MM.1S (cell line): Measurements from ENCODE around the gene ZBTB18.

Source experiments
- DNase-seq: peaks from one replicate; pipeline ENCODE4 v3.0.0-alpha.2; 2015
- H2AFZ ChIP-seq: fragments of 300-600 bp; sonication (generic); 2 replicates; pipeline ENCODE4 v1.6.0; 2016; ENCODE audit warnings: antibody characterized with exemption, low read length
- H3F3A ChIP-seq: fragments of 300-600 bp; sonication (generic); 2 replicates; pipeline ENCODE4 v1.6.1; 2016; ENCODE audit warnings: mild to moderate bottlenecking, antibody characterized with exemption, low read length, moderate library complexity, mixed read lengths; ENCODE audit not compliant: insufficient read depth
- H3K27ac ChIP-seq: fragments of 300-600 bp; sonication (generic); 2 replicates; pipeline ENCODE4 v1.5.1; 2016; ENCODE audit warnings: mild to moderate bottlenecking, low read length
- H3K27me3 ChIP-seq: fragments of 300-600 bp; sonication (generic); replicated peaks from 2 replicates; pipeline ENCODE4 v1.6.0; 2016; ENCODE audit warnings: low read length; ENCODE audit not compliant: insufficient read depth
- H3K36me3 ChIP-seq: fragments of 300-600 bp; sonication (generic); replicated peaks from 2 replicates; pipeline ENCODE4 v1.6.1; 2016; ENCODE audit warnings: mild to moderate bottlenecking, low read length, mixed read lengths; ENCODE audit not compliant: insufficient read depth
- H3K4me1 ChIP-seq: fragments of 300-600 bp; sonication (generic); 2 replicates; pipeline ENCODE4 v1.6.1; 2016; ENCODE audit warnings: low read length, mixed read lengths
- H3K4me2 ChIP-seq: fragments of 300-600 bp; sonication (generic); 2 replicates; pipeline ENCODE4 v1.6.0; 2016; ENCODE audit warnings: low read depth, low read length
- H3K4me3 ChIP-seq: fragments of 300-600 bp; sonication (generic); 2 replicates; pipeline ENCODE4 v1.5.1; 2016; ENCODE audit warnings: low read length, mixed read lengths
- H3K79me2 ChIP-seq: fragments of 300-600 bp; sonication (generic); 2 replicates; pipeline ENCODE4 v1.6.1; 2016; ENCODE audit warnings: mixed run types, low read length, mixed read lengths
- H3K9ac ChIP-seq: fragments of 300-600 bp; sonication (generic); 2 replicates; pipeline ENCODE4 v1.6.1; 2016; ENCODE audit warnings: low read length, mixed read lengths
- H3K9me2 ChIP-seq: fragments of 300-600 bp; sonication (generic); replicated peaks from 2 replicates; pipeline ENCODE4 v1.6.1; 2016; ENCODE audit warnings: mild to moderate bottlenecking, low read length, mixed read lengths; ENCODE audit not compliant: insufficient read depth
- H3K9me3 ChIP-seq: fragments of 300-600 bp; sonication (generic); replicated peaks from 2 replicates; pipeline ENCODE4 v1.6.1; 2016; ENCODE audit warnings: mild to moderate bottlenecking, low read length, mixed read lengths; ENCODE audit not compliant: insufficient read depth
- H4K20me1 ChIP-seq: fragments of 300-600 bp; sonication (generic); 2 replicates; pipeline ENCODE4 v1.6.1; 2016; ENCODE audit warnings: mild to moderate bottlenecking, low read length, moderate library complexity, mixed read lengths; ENCODE audit not compliant: insufficient read depth
- EZH2 ChIP-seq: fragments of 300-600 bp; sonication (generic); optimal IDR thresholded peaks from 2 replicates; pipeline ENCODE3; 2017; ENCODE audit warnings: low read depth, mild to moderate bottlenecking, antibody characterized with exemption, low read length, mixed read lengths
- EZH2phosphoT487 ChIP-seq: fragments of 300-600 bp; sonication (generic); IDR thresholded peaks from 2 replicates; pipeline ENCODE4 v1.6.1; 2018; ENCODE audit warnings: antibody characterized with exemption, low read length
- TF ChIP-seq, protein P1 (sequence below): fragments of 300-600 bp; sonication (generic); IDR thresholded peaks from 2 replicates; pipeline ENCODE4 v1.5.1; 2016; ENCODE audit warnings: antibody characterized with exemption, low read length, mixed read lengths

Gene ZBTB18

DNA sequence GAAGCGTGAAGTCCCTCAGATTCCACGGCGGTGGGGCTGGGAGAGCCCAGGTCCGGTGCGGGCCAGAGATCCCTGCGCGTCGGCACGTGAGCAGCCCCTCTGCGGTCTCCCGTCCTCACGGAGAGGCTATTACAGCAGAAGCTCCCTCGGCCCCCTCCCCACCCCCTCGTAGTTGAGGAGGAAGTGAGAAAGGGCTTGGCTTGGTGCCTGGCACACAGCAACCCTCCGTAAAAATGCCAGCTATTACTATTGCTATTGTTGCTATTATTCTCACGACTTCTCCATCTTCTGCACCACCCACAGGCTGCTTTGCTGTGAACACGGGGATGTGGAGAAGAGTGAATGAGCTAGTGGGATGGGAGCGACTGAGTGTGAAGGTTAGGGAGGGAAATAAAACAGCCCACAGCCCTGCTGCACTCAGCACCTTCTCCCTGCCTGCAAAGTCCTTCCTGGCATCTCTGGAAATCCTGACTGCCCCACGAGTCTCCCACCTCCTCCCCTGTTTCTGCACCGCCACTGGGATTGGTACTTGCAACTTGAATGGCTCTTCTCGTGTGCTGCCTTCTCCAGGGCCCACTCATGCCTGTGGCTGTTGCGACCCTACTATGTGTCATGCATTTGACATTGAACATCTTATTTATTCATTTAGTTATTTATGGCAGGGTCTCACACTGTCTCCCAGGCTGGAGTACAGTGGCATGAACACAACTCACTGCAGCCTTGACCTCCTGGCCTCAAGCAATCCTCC, 26.6 kb downstream of the ZBTB18 start:
- Histone ChIP-seq H3K4me1 (no peaks in the 10 kb centered on the region), H3K4me3 (no peak overlapping the region), H3K9me3 (no peaks in the 10 kb centered on the region), H3K4me2 (no peak overlapping the region), H3K36me3 (no peaks in the 10 kb centered on the region), H3K27me3 (no peaks in the 10 kb centered on the region), H4K20me1 (no peaks in the 10 kb centered on the region), H3K9ac (no peak overlapping the region), H3F3A (no peaks in the 10 kb centered on the region), H3K27ac (no peak overlapping the region), H3K9me2 (no peaks in the 10 kb centered on the region), H2AFZ (no peak overlapping the region), H3K79me2 (no peaks in the 10 kb centered on the region)
- no peak for DNase-seq
- TF ChIP-seq, protein P1, sequence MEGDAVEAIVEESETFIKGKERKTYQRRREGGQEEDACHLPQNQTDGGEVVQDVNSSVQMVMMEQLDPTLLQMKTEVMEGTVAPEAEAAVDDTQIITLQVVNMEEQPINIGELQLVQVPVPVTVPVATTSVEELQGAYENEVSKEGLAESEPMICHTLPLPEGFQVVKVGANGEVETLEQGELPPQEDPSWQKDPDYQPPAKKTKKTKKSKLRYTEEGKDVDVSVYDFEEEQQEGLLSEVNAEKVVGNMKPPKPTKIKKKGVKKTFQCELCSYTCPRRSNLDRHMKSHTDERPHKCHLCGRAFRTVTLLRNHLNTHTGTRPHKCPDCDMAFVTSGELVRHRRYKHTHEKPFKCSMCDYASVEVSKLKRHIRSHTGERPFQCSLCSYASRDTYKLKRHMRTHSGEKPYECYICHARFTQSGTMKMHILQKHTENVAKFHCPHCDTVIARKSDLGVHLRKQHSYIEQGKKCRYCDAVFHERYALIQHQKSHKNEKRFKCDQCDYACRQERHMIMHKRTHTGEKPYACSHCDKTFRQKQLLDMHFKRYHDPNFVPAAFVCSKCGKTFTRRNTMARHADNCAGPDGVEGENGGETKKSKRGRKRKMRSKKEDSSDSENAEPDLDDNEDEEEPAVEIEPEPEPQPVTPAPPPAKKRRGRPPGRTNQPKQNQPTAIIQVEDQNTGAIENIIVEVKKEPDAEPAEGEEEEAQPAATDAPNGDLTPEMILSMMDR: no peak
- no peak for TF ChIP-seq EZH2
- TF ChIP-seq EZH2phosphoT487: no peak

DNA sequence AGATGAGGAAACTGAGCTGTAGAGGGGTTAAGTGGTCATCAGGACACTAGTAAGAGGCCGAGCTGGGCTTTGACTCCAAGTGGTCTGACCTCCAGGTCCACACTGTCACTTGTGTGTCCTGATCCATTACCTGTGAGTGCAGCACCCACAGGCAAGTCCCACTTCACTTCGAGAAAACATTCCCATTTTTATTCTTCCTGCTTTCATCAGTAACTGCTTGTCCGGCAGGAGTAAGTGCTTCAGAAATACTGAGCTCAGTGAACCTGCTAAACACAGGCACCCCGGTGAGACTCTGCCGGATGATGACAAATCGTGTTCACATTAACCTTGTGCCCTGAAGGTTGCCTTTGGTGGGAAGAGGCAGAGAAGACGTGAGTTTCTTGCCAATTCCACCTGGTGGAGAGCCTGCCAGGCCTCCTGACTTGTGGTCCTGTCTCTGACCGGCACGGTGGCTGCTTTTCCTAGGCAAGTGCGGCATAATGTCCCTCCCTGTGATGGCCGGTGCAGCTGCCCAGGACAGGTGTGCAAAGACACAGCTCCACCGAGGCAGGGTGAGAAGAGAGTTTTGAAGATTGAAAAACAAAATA, 29.4 kb downstream of the ZBTB18 start:
- no peak overlapping the region for H3K27ac ChIP-seq
- TF ChIP-seq, protein P1: no peak
- no peak for TF ChIP-seq EZH2
- TF ChIP-seq EZH2phosphoT487: no peak
- DNase-seq: no peak
- no peaks in the 10 kb centered on the region for H3F3A ChIP-seq
- H3K4me2 ChIP-seq: no peak overlapping the region
- no peak overlapping the region for H3K4me3 ChIP-seq
- H3K9me2 ChIP-seq: no peaks in the 10 kb centered on the region
- no peaks in the 10 kb centered on the region for H3K79me2 ChIP-seq
- no peaks in the 10 kb centered on the region for H3K27me3 ChIP-seq
- H2AFZ ChIP-seq: no peak overlapping the region
- H3K9me3 ChIP-seq: no peaks in the 10 kb centered on the region
- H4K20me1 ChIP-seq: no peaks in the 10 kb centered on the region
- H3K36me3 ChIP-seq: no peaks in the 10 kb centered on the region
- no peaks in the 10 kb centered on the region for H3K4me1 ChIP-seq
- no peak overlapping the region for H3K9ac ChIP-seq

DNA sequence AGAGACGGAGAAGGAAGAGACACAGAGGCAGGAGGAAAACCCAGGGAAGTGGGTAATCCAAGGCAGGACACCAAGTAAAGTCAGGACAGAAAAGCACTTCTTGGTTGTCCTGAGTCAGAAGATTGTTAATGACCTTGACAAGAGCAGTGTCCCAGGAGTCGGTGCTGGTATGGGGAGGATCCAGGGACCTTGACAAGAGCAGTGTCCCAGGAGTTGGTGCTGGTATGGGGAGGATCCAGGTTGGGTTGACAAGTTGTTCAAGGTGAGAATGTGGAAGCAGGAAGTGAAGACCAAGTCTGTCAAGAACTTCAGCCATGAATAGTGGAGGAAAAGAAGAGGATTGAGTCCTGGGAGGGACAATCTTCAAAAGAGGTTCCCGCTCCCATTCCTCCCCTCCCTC, 31.9 kb downstream of the ZBTB18 start:
- Histone ChIP-seq H3K27ac (no peak overlapping the region), H3K4me3 (no peak overlapping the region), H3K9me3 (no peaks in the 10 kb centered on the region), H3K4me1 (no peaks in the 10 kb centered on the region), H3F3A (no peaks in the 10 kb centered on the region), H3K36me3 (no peaks in the 10 kb centered on the region), H3K9ac (no peak overlapping the region), H3K4me2 (no peak overlapping the region), H4K20me1 (no peaks in the 10 kb centered on the region), H3K27me3 (no peaks in the 10 kb centered on the region), H3K9me2 (no peaks in the 10 kb centered on the region), H3K79me2 (no peaks in the 10 kb centered on the region), H2AFZ (no peak overlapping the region)
- TF ChIP-seq, protein P1: no peak
- TF ChIP-seq EZH2phosphoT487: no peak
- no peak for TF ChIP-seq EZH2
- DNase-seq: no peak
